ENCODE data around the gene CNTN4. TPM values are rescaled to one million over a fixed set of nuclear protein-coding genes. Genes with fewer than 3 reads are reported as not detected.

Gene CNTN4
- total RNA-seq, 1 donor from 2014 or later, result 56.9 TPM

- no peak for DNase-seq
These were observed 54.4 kb downstream of the CNTN4 start for GRCh38 chr3:2153053-2153452.

GRCh38 chr3:2153547-2153946 lies 54.9 kb downstream of the CNTN4 start:
- no peak for DNase-seq

- no peak for DNase-seq
These were observed 56.0 kb downstream of the CNTN4 start for GRCh38 chr3:2154621-2155020.

GRCh38 chr3:2156244-2156847 lies 57.7 kb downstream of the CNTN4 start:
- no peak for DNase-seq

GRCh38 chr3:2158828-2159227 lies 60.2 kb downstream of the CNTN4 start:
- DNase-seq, result no peak

- DNase-seq, result no peak
These were observed 67.9 kb downstream of the CNTN4 start for GRCh38 chr3:2166552-2166951.

GRCh38 chr3:2172561-2173171 lies 74.0 kb downstream of the CNTN4 start:
- no peak for DNase-seq

GRCh38 chr3:2180634-2181033 lies 82.0 kb downstream of the CNTN4 start:
- DNase-seq, result no peak

- DNase-seq, result no peak
These were observed 100.2 kb downstream of the CNTN4 start for GRCh38 chr3:2198776-2199279.

GRCh38 chr3:2204054-2204453 lies 105.4 kb downstream of the CNTN4 start:
- DNase-seq, result no peak

- DNase-seq, result no peak
These were observed 107.0 kb downstream of the CNTN4 start for GRCh38 chr3:2205692-2206091.

- DNase-seq, result no peak
These were observed 107.9 kb downstream of the CNTN4 start for GRCh38 chr3:2206536-2206935.

GRCh38 chr3:2211568-2211967 lies 112.9 kb downstream of the CNTN4 start:
- DNase-seq, result no peak

- no peak for DNase-seq
These were observed 113.5 kb downstream of the CNTN4 start for GRCh38 chr3:2212206-2212605.

- DNase-seq, result no peak
These were observed 119.7 kb downstream of the CNTN4 start for GRCh38 chr3:2218375-2218774.

- DNase-seq, result no peak
These were observed 120.2 kb downstream of the CNTN4 start for GRCh38 chr3:2218816-2219215.

- DNase-seq, result no peak
These were observed 137.5 kb downstream of the CNTN4 start for GRCh38 chr3:2236203-2236602.

- no peak for DNase-seq
These were observed 145.5 kb downstream of the CNTN4 start for GRCh38 chr3:2244137-2244536.

GRCh38 chr3:2246873-2247648 lies 148.4 kb downstream of the CNTN4 start:
- no peak for DNase-seq

- no peak for DNase-seq
These were observed 149.2 kb downstream of the CNTN4 start for GRCh38 chr3:2247831-2248230.

- DNase-seq, result no peak
These were observed 152.1 kb downstream of the CNTN4 start for GRCh38 chr3:2250783-2251182.

- no peak for DNase-seq
These were observed 163.1 kb downstream of the CNTN4 start for GRCh38 chr3:2261747-2262146.

GRCh38 chr3:2262204-2262603 lies 163.5 kb downstream of the CNTN4 start:
- no peak for DNase-seq

- DNase-seq, result no peak
These were observed 167.9 kb downstream of the CNTN4 start for GRCh38 chr3:2266606-2267005.

All from occipital lobe (tissue), 2 donors.